IMR-90 (cell line): ENCODE results near the gene GAREM1. TPM values are rescaled to one million over a fixed set of nuclear protein-coding genes. Genes with fewer than 3 reads are reported as not detected.

Experiments used
- ATAC-seq: fragments of 200-7000 bp; cut with Tn5 transposase; 2 replicates; pipeline ENCODE4 v1.9.1; 2020; ENCODE audit warnings: low read depth, mild to moderate bottlenecking, moderate library complexity
- BruUV-seq: library from RNA; stranded (reverse); fragments of 400-500 nt; replicated peaks from 2 replicates; lab custom pipeline; 2021; lab: Mats Ljungman, UMichigan
- CTCF ChIA-PET: fragments of 300-600 bp; formaldehyde crosslinking; extraction: SDS; loops from one replicate; lab custom pipeline; 2021; ENCODE audit warnings: antibody characterized with exemption; lab: Yijun Ruan, JAX
- POLR2A ChIA-PET: fragments of 300-600 bp; sonication (Branson Sonifier 250); formaldehyde crosslinking; loops from one replicate; lab custom pipeline; 2022; ENCODE audit warnings: antibody characterized with exemption; ENCODE audit not compliant: unreplicated experiment; lab: Charles Lee
- DNase-seq: peaks from one replicate; pipeline ENCODE4 v3.0.0; 2013
- H2AFZ ChIP-seq: replicated peaks from 2 replicates; pipeline ENCODE3; 2013; ENCODE audit warnings: low read length, mild to moderate bottlenecking; ENCODE audit not compliant: poor library complexity
- H2AK5ac ChIP-seq: 2 replicates; pipeline ENCODE4 v1.6.1; 2013; ENCODE audit warnings: low read depth, low read length, inconsistent platforms
- H2AK9ac ChIP-seq: replicated peaks from 2 replicates; pipeline ENCODE3; 2013; ENCODE audit warnings: mild to moderate bottlenecking, low read depth, low read length, moderate library complexity; ENCODE audit not compliant: poor library complexity
- H2BK120ac ChIP-seq: 2 replicates; pipeline ENCODE4 v1.6.1; 2013; ENCODE audit warnings: low read depth, low read length, inconsistent platforms
- H2BK15ac ChIP-seq: 3 replicates; pipeline ENCODE4 v1.6.1; 2013; ENCODE audit warnings: low read depth, low read length, inconsistent platforms
- H2BK20ac ChIP-seq: 2 replicates; pipeline ENCODE4 v1.6.1; 2013; ENCODE audit warnings: low read depth, mild to moderate bottlenecking, inconsistent platforms, low read length, moderate library complexity
- H2BK5ac ChIP-seq: 2 replicates; pipeline ENCODE4 v1.6.1; 2013; ENCODE audit warnings: mild to moderate bottlenecking, low read depth, low read length, inconsistent platforms; ENCODE audit not compliant: poor library complexity, severe bottlenecking
- H3K14ac ChIP-seq: replicated peaks from 2 replicates; pipeline ENCODE4 v1.6.1; 2013; ENCODE audit warnings: low read depth, low read length, inconsistent platforms
- H3K18ac ChIP-seq: 2 replicates; pipeline ENCODE4 v1.6.1; 2013; ENCODE audit warnings: low read depth, low read length, control low read depth
- H3K23ac ChIP-seq: 2 replicates; pipeline ENCODE4 v1.6.1; 2013; ENCODE audit warnings: low read depth, low read length, inconsistent platforms
- H3K27ac ChIP-seq: 2 replicates; pipeline ENCODE4 v1.5.1; 2013; ENCODE audit warnings: mild to moderate bottlenecking, control low read depth, low read length; ENCODE audit not compliant: insufficient read depth
- H3K27me3 ChIP-seq: 2 replicates; pipeline ENCODE4 v1.6.1; 2013; ENCODE audit warnings: low read length; ENCODE audit not compliant: control insufficient read depth, insufficient read depth
- H3K36me3 ChIP-seq: 2 replicates; pipeline ENCODE4 v1.6.1; 2013; ENCODE audit warnings: low read length, mixed read lengths; ENCODE audit not compliant: control insufficient read depth, insufficient read depth
- H3K4ac ChIP-seq: 2 replicates; pipeline ENCODE4 v1.6.1; 2013; ENCODE audit warnings: low read depth, low read length, inconsistent platforms
- H3K4me1 ChIP-seq: 2 replicates; pipeline ENCODE4 v1.6.1; 2013; ENCODE audit warnings: low read length, mixed read lengths; ENCODE audit not compliant: control insufficient read depth, insufficient read depth
- H3K4me2 ChIP-seq: 2 replicates; pipeline ENCODE4 v1.6.1; 2013; ENCODE audit warnings: low read depth, mild to moderate bottlenecking, control low read depth, low read length, moderate library complexity
- H3K4me3 ChIP-seq: 2 replicates; pipeline ENCODE4 v1.5.1; 2013; ENCODE audit warnings: low read depth, mild to moderate bottlenecking, control low read depth, low read length, moderate library complexity; ENCODE audit not compliant: insufficient read depth
- H3K56ac ChIP-seq: 2 replicates; pipeline ENCODE4 v1.6.1; 2013; ENCODE audit warnings: low read length, inconsistent platforms; ENCODE audit not compliant: insufficient read depth; ENCODE audit errors: extremely low read depth
- H3K79me1 ChIP-seq, 2 experiments: 2 replicates each; pipeline ENCODE4 v1.6.1; 2013; ENCODE audit warnings: low read length in 2 of 2, inconsistent platforms in 1 of 2, low read depth in 1 of 2
- H3K9ac ChIP-seq: 2 replicates; pipeline ENCODE4 v1.6.1; 2013; ENCODE audit warnings: low read depth, low read length, control low read depth
- H3K9me1 ChIP-seq: 2 replicates; pipeline ENCODE4 v1.6.1; 2013; ENCODE audit warnings: low read length, inconsistent platforms; ENCODE audit not compliant: insufficient read depth
- H3K9me3 ChIP-seq: 2 replicates; pipeline ENCODE4 v1.6.1; 2013; ENCODE audit warnings: low read length; ENCODE audit not compliant: control insufficient read depth, insufficient read depth
- H4K20me1 ChIP-seq: 2 replicates; pipeline ENCODE4 v1.6.1; 2013; ENCODE audit warnings: low read length, inconsistent platforms; ENCODE audit not compliant: insufficient read depth
- H4K5ac ChIP-seq: 2 replicates; pipeline ENCODE4 v1.6.1; 2013; ENCODE audit warnings: mild to moderate bottlenecking, low read depth, low read length, control low read depth
- H4K8ac ChIP-seq, 2 experiments: 2 replicates each; pipeline ENCODE4 v1.6.1; 2013; ENCODE audit warnings: low read depth in 2 of 2, low read length in 2 of 2, control low read depth in 1 of 2, inconsistent platforms in 1 of 2
- H4K91ac ChIP-seq: 2 replicates; pipeline ENCODE4 v1.6.1; 2013; ENCODE audit warnings: low read depth, low read length, inconsistent platforms; ENCODE audit not compliant: insufficient read depth
- RFX5 ChIP-seq: IDR thresholded peaks from 2 replicates; pipeline ENCODE4 v1.8.0; 2012; ENCODE audit warnings: low read depth, mild to moderate bottlenecking, low read length, moderate library complexity
- WGBS, 2 experiments: methylation state at CpG; one replicate each; pipeline versions ENCODE4 v1.1.5 to v1.1.7; 2013; ENCODE audit warnings: missing lambda C conversion rate in 2 of 2; ENCODE audit not compliant: insufficient read length in 1 of 2; ENCODE audit errors: extremely low coverage in 2 of 2; 5-methylcytosine and 5-hydroxymethylcytosine counted together
- dilution Hi-C: fragments of 300-500 bp; cut with HindIII; formaldehyde crosslinking; loops from one replicate; pipeline ENCODE4 v1.14.3; 2018; ENCODE audit warnings: low sequenced_read_pairs; ENCODE audit not compliant: unreplicated experiment
- in situ Hi-C: fragments of 300-500 bp; cut with MboI; formaldehyde crosslinking; loops from 3 replicates; pipeline ENCODE4 v1.14.3; 2019; ENCODE audit warnings: low sequenced_read_pairs, inconsistent platforms, mixed read lengths
- intact Hi-C: fragments of 100-400 bp; cut with micrococcal nuclease; formaldehyde crosslinking; loops from 2 replicates; pipeline ENCODE4 v1.10.0; 2022
- polyA plus RNA-seq, 3 experiments: library from polyadenylated mRNA; depleted of rRNA; stranded (reverse); fragments of >200 nt; gene quantifications; 2 replicates each; pipeline ENCODE4 v1.2.3, GENCODE V29; 2012; ENCODE audit warnings: low replicate concordance in 1 of 3
- total RNA-seq: library from RNA; depleted of rRNA; stranded (reverse); fragments of >200 nt; gene quantifications from 2 replicates; pipeline ENCODE4 v1.2.3, GENCODE V29; 2012
- TF ChIP-seq, protein P1 (sequence below): conservative IDR thresholded peaks from 2 replicates; pipeline ENCODE4 v1.5.1; 2012; ENCODE audit warnings: mild to moderate bottlenecking, low read depth, low read length, improper control_type of control experiment

The GAREM1 gene
- total and polyA plus RNA-seq, 2 of the 4 experiments (the other 2 are of a cell fraction) = 1.4 to 2.3 TPM

GRCh38 chr18:32439802-32440201 is 30.9 kb downstream of the GAREM1 start:
- in situ Hi-C loops (no loop called here), dilution Hi-C loops (no loop called here), intact Hi-C loops (no loop called here)
- Histone ChIP-seq H3K4me3 (no peak overlapping the region), H3K36me3 (no peaks in the 10 kb centered on the region), H3K9me3 (no peaks in the 10 kb centered on the region), H2BK120ac (no peak overlapping the region), H3K9ac (no peak overlapping the region), H3K23ac (no peak overlapping the region), H2BK5ac (no peak overlapping the region), H3K27me3 (no peaks in the 10 kb centered on the region; the same call in 1 of the 2 replicates), H3K27ac (no peak overlapping the region), H4K5ac (no peak overlapping the region), H3K18ac (no peak overlapping the region), H2AK5ac (no peak overlapping the region), H4K91ac (no peak overlapping the region), H3K79me1 (no peaks in the 10 kb centered on the region), H2BK20ac (no peak overlapping the region; the same call in 1 of the 2 replicates), H3K4ac (no peak overlapping the region), H2BK15ac (no peak overlapping the region), H2AFZ (no peak overlapping the region), H3K4me2 (no peak overlapping the region), H3K14ac (no peak overlapping the region), H4K20me1 (peaks cover 4% of the 10 kb centered on the region; the same call in 1 of the 2 replicates), H3K9me1 (no peaks in the 10 kb centered on the region), H2AK9ac (no peak overlapping the region), H4K8ac (no peak overlapping the region), H3K4me1 (no peaks in the 10 kb centered on the region; the same call in 1 of the 2 replicates), H3K56ac (no peak overlapping the region)
- WGBS, 2 experiments = no CpG with 5 or more reads among the region's 1 CpG
- ChIA-PET POLR2A (interaction anchor here (0.8 kb wide), 1 partner anchor 114 kb away, joined by 3 read pairs; no protein-coding TSS in a partner anchor), CTCF (interaction anchor here (1.5 to 2.2 kb wide), 2 partner anchors 11 to 12 kb away, joined by 4 to 6 read pairs; no protein-coding TSS in a partner anchor)
- TF ChIP-seq RFX5 = no peak
- TF ChIP-seq, protein P1, sequence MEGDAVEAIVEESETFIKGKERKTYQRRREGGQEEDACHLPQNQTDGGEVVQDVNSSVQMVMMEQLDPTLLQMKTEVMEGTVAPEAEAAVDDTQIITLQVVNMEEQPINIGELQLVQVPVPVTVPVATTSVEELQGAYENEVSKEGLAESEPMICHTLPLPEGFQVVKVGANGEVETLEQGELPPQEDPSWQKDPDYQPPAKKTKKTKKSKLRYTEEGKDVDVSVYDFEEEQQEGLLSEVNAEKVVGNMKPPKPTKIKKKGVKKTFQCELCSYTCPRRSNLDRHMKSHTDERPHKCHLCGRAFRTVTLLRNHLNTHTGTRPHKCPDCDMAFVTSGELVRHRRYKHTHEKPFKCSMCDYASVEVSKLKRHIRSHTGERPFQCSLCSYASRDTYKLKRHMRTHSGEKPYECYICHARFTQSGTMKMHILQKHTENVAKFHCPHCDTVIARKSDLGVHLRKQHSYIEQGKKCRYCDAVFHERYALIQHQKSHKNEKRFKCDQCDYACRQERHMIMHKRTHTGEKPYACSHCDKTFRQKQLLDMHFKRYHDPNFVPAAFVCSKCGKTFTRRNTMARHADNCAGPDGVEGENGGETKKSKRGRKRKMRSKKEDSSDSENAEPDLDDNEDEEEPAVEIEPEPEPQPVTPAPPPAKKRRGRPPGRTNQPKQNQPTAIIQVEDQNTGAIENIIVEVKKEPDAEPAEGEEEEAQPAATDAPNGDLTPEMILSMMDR = peak; percentile 14; the same call in 1 of the 2 replicates
- no TSS peak for BruUV-seq
- no peak for ATAC-seq
- no peak for DNase-seq
